ENCODE measurements around the gene COL19A1. TPM values are rescaled to one million over a fixed set of nuclear protein-coding genes. Genes with fewer than 3 reads are reported as not detected.

Gene COL19A1
- total and polyA plus RNA-seq, 9 of the 15 experiments (the other 6 are each of a cell fraction or from before 2014, with no cell fraction given) = not detected

DNA sequence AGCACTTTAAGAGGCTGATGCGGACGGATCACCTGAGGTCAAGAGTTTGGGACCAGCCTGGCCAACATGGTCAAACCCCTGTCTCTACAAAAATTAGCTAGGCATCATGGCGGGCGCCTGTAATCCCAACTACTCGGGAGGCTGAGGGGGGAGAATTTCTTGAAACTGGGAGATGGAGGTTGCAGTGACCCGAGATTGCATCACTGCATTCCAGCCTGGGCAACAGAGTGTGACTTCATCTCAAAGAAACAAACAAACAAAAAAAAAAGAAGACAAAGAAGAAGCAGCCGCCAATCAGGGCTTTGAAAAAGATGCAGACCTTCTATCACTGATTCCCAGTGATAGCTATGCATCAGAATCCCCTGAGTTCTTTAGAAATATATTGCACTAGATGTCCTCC is 379.8 kb downstream of the COL19A1 start:
- H3K4me1 ChIP-seq (replicated peaks in 1 of 2; ENCODE audit: control insufficient read depth in 2 of 2, insufficient read depth in 2 of 2, low read length in 2 of 2) = no peaks in the 10 kb centered on the region; a peak in 2 of 5 replicates
- no peaks in the 10 kb centered on the region for H3K9me1 ChIP-seq (ENCODE audit: control insufficient read depth, insufficient read depth, low read length)
- in situ Hi-C loops (cut with MboI) = no loop called here
- no peak for DNase-seq (ENCODE audit: extremely low read depth in 1 of 4, low spot score in 3 of 4)
- H3K4me3 ChIP-seq = no peak overlapping the region
- no peak for ATAC-seq
- no peak overlapping the region for H3K4me2 ChIP-seq (ENCODE audit: insufficient read depth, low read length)
- H3K27ac ChIP-seq (ENCODE audit: extremely low read depth, low read depth, low read length) = no peak overlapping the region
- H3K79me2 ChIP-seq (ENCODE audit: control insufficient read depth, insufficient read depth, low read length) = no peaks in the 10 kb centered on the region
- FAIRE-seq = no peak
- no peak overlapping the region for H3K9ac ChIP-seq (ENCODE audit: insufficient read depth in 1 of 2, low read depth in 2 of 2, low read length in 2 of 2)
- BruUV-seq (replicated peaks) = no TSS peak
- 0% methylated on average over 7 of the region's 7 CpGs for WGBS (ENCODE audit: insufficient coverage, low coverage, missing lambda C conversion rate)
- H4K20me1 ChIP-seq (replicated peaks; ENCODE audit: control insufficient read depth, insufficient read depth, low read length) = 0 out of 2 replicates have a peak, but pooled peaks cover 2% of the 10 kb centered on the region
- POLR2A ChIA-PET = interaction anchor here (1.1 kb wide), 1 partner anchor 91 kb away, joined by 3 read pairs; no protein-coding TSS in a partner anchor
- CTCF ChIA-PET (ENCODE audit: low intra/inter-chr PET ratio) = no interaction called here
- H3K36me3 ChIP-seq (ENCODE audit: control insufficient read depth, insufficient read depth, low read length) = no peaks in the 10 kb centered on the region
- peaks cover 17 to 32% of the 10 kb centered on the region in 2 experiments for H3K27me3 ChIP-seq (ENCODE audit: control insufficient read depth in 2 of 2, insufficient read depth in 2 of 2, low read length in 2 of 2)
- H2AFZ ChIP-seq (ENCODE audit: low read depth, low read length) = no peak overlapping the region
- intact Hi-C loops (cut with micrococcal nuclease) = no loop called here
- H3K9me3 ChIP-seq (replicated peaks; ENCODE audit: control insufficient read depth, insufficient read depth, low read depth, low read length) = no peaks in the 10 kb centered on the region
- TF ChIP-seq FOXJ2 (tag; IDR thresholded peaks at IDR 0.05) (no peak), ZNF431 (CRISPR knock-in tag; IDR thresholded peaks at IDR 0.05) (no peak), BRCA1 (IDR thresholded peaks at IDR 0.05) (no peak), BRCA1 (CRISPR knock-in tag; IDR thresholded peaks at IDR 0.05) (no peak), MYBL2 (IDR thresholded peaks at IDR 0.05; ENCODE audit: low read depth) (no peak), MYBL2 (CRISPR knock-in tag; IDR thresholded peaks at IDR 0.05; ENCODE audit: borderline replicate concordance) (no peak), TAF15 (IDR thresholded peaks at IDR 0.05; ENCODE audit: low read depth, low read length) (no peak), NFRKB (IDR thresholded peaks at IDR 0.05; ENCODE audit: low read depth) (no peak), CEBPB (tag; IDR thresholded peaks at IDR 0.05) (peak; percentile 45; the same call in 1 of the 2 replicates), BCOR (IDR thresholded peaks at IDR 0.05) (no peak), ZNF79 (CRISPR knock-in tag; IDR thresholded peaks at IDR 0.05; ENCODE audit: low read depth) (no peak)
- TF ChIP-seq, protein P1, sequence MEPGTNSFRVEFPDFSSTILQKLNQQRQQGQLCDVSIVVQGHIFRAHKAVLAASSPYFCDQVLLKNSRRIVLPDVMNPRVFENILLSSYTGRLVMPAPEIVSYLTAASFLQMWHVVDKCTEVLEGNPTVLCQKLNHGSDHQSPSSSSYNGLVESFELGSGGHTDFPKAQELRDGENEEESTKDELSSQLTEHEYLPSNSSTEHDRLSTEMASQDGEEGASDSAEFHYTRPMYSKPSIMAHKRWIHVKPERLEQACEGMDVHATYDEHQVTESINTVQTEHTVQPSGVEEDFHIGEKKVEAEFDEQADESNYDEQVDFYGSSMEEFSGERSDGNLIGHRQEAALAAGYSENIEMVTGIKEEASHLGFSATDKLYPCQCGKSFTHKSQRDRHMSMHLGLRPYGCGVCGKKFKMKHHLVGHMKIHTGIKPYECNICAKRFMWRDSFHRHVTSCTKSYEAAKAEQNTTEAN (CRISPR knock-in tag; IDR thresholded peaks at IDR 0.05) = no peak
- TF ChIP-seq, protein P2, sequence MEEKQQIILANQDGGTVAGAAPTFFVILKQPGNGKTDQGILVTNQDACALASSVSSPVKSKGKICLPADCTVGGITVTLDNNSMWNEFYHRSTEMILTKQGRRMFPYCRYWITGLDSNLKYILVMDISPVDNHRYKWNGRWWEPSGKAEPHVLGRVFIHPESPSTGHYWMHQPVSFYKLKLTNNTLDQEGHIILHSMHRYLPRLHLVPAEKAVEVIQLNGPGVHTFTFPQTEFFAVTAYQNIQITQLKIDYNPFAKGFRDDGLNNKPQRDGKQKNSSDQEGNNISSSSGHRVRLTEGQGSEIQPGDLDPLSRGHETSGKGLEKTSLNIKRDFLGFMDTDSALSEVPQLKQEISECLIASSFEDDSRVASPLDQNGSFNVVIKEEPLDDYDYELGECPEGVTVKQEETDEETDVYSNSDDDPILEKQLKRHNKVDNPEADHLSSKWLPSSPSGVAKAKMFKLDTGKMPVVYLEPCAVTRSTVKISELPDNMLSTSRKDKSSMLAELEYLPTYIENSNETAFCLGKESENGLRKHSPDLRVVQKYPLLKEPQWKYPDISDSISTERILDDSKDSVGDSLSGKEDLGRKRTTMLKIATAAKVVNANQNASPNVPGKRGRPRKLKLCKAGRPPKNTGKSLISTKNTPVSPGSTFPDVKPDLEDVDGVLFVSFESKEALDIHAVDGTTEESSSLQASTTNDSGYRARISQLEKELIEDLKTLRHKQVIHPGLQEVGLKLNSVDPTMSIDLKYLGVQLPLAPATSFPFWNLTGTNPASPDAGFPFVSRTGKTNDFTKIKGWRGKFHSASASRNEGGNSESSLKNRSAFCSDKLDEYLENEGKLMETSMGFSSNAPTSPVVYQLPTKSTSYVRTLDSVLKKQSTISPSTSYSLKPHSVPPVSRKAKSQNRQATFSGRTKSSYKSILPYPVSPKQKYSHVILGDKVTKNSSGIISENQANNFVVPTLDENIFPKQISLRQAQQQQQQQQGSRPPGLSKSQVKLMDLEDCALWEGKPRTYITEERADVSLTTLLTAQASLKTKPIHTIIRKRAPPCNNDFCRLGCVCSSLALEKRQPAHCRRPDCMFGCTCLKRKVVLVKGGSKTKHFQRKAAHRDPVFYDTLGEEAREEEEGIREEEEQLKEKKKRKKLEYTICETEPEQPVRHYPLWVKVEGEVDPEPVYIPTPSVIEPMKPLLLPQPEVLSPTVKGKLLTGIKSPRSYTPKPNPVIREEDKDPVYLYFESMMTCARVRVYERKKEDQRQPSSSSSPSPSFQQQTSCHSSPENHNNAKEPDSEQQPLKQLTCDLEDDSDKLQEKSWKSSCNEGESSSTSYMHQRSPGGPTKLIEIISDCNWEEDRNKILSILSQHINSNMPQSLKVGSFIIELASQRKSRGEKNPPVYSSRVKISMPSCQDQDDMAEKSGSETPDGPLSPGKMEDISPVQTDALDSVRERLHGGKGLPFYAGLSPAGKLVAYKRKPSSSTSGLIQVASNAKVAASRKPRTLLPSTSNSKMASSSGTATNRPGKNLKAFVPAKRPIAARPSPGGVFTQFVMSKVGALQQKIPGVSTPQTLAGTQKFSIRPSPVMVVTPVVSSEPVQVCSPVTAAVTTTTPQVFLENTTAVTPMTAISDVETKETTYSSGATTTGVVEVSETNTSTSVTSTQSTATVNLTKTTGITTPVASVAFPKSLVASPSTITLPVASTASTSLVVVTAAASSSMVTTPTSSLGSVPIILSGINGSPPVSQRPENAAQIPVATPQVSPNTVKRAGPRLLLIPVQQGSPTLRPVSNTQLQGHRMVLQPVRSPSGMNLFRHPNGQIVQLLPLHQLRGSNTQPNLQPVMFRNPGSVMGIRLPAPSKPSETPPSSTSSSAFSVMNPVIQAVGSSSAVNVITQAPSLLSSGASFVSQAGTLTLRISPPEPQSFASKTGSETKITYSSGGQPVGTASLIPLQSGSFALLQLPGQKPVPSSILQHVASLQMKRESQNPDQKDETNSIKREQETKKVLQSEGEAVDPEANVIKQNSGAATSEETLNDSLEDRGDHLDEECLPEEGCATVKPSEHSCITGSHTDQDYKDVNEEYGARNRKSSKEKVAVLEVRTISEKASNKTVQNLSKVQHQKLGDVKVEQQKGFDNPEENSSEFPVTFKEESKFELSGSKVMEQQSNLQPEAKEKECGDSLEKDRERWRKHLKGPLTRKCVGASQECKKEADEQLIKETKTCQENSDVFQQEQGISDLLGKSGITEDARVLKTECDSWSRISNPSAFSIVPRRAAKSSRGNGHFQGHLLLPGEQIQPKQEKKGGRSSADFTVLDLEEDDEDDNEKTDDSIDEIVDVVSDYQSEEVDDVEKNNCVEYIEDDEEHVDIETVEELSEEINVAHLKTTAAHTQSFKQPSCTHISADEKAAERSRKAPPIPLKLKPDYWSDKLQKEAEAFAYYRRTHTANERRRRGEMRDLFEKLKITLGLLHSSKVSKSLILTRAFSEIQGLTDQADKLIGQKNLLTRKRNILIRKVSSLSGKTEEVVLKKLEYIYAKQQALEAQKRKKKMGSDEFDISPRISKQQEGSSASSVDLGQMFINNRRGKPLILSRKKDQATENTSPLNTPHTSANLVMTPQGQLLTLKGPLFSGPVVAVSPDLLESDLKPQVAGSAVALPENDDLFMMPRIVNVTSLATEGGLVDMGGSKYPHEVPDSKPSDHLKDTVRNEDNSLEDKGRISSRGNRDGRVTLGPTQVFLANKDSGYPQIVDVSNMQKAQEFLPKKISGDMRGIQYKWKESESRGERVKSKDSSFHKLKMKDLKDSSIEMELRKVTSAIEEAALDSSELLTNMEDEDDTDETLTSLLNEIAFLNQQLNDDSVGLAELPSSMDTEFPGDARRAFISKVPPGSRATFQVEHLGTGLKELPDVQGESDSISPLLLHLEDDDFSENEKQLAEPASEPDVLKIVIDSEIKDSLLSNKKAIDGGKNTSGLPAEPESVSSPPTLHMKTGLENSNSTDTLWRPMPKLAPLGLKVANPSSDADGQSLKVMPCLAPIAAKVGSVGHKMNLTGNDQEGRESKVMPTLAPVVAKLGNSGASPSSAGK (IDR thresholded peaks at IDR 0.05) = no peak
